HUDEP-2 (cell line): ENCODE data around the gene PITPNM3.
A peak's percentile ranks its signal among the peaks of the same experiment; 100 is the strongest.
"Not testable (repeated sequence)": the region's sequence is repeated elsewhere in the genome, so short reads cannot be mapped to it uniquely, and the experiment has no call there.

ENCODE experiments used
- DNase-seq, 76 experiments: peaks; one replicate each; lab custom pipeline; 2025; ENCODE audit not compliant: unreplicated experiment in 76 of 76; lab: John Stamatoyannopoulos, UW

Gene PITPNM3

DNA sequence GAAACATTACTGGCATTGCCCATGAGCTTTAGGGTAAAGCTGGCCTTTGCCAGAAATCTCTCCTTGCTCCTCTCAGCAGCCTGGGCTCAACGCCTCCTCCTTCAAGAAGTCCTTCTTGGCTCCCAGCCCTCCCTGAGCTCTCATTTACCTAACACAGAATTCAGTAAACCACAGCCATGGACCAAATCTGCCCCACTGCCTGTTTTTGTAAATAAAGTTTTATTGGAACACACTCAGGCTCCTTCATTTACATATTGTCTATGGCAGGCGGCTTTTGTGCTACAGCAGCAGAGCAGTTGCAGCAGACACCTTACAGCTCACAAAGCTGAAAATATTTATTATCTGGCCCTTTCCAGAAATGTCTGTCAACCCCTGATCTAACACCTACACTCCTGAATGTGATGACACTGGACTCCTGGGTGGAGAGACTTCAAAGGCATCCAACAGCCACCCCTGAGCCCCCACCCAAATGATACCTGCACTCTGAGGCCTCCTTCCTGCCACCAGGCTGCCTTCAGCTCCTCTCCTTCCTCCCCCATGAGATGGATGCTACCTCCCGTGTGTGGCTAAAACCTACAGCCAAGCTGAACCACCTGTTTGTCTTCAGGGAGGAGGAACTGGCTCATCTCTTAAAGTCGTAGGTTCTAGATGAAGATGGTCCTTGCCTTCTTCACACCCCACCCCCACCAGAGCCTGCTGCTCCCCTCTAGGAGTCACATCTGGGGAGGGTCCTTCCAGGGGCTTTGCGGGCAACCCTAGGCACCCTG is 70.5 kb downstream of the PITPNM3 start:
- no peak for DNase-seq

GRCh38 chr17:6483507-6483906 is 72.8 kb downstream of the PITPNM3 start:
- DNase-seq: no peak

GRCh38 chr17:6482796-6483195 is 73.6 kb downstream of the PITPNM3 start:
- DNase-seq: not testable (repeated sequence)

DNA sequence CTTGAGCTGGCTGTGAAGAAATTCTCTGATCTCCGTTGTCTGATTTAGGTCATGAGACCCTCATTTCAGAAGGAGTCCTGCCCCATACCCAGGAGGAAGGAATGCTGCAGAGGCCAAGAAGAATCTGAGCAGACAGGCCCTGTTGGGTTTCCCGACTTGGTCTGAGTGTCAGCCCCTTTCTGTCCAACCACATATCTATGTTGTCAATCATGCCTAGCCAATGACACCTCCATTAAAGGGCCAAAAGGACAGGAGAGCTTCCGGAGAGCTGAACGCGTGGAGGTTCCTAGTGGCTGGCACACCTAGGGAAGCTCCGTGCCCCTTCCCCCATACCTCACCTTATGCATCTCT is 74.3 kb downstream of the PITPNM3 start:
- DNase-seq: no peak

DNA sequence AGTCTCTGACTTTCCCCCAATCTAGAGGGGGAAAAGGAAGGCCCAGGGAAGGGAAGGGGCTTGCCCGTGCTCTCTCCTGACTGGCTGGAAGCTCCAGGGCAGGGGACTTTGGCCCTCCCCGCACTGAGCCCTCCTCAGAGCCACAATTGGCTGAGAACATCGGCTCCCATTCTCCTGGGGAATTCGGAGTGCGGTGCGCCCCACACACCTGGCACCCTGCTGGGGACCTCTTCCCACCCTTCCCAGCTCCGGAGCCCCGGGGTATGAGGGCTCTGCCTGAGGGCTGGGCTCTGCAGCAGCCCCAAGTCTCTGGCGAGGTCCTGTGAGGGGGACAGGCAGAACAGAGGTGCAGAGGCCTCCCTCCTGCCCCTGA is 76.1 kb downstream of the PITPNM3 start:
- no peak for DNase-seq

DNA sequence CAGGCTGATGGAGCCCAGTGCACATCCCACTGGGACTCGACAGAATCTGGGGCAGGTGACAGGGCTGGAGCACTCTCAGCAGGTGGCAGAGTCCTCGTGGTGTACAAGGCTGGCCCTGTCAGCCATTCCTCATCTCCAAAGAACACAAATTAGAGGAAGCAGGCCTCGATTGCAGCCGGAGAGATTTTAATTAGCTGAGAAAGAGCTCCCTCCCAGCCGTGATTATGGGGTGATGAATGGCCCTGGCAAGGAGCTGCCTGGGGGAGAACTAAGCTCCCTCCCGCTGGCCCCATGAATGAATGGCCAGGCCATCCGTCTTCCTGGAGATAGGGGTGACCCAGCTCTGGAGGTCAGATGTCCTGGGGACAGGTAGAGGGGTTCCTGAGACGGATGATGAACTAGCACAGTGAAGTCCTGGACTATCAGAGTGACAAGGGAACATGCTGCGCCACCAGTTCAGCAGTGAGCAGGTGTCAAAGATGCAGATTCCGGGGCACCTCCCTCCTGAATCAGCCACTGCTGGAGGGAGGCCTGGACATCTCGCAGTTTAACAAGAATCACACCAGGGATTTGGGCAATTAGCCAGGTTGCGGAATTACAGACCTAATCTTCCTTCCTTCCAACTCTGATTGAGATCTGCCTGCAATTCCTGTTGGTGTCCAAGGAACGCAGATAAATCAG is 76.6 kb downstream of the PITPNM3 start:
- DNase-seq: no peak

- DNase-seq: no peak
Observed at GRCh38 chr17:6478486-6478885, 77.9 kb downstream of the PITPNM3 start.

GRCh38 chr17:6477831-6478383 is 78.4 kb downstream of the PITPNM3 start:
- DNase-seq: no peak

DNA sequence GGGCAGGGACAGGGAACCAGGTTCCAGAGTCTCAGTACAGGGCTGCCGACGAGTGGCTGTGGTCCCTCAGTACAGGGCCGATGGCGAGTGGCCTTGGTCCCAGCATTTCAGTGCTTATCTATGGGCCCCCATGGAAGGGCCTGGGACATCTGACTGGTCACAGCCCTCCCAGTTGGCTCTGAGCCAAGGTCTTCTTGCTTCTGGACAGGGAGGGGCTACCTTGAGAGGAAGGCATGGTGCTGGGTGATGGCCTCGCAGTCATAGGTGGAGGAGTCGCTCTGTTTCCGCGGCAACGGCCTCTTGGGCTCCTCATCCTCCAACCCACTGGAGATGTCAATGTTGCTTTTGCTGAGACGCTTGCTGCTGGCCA is 79.6 kb downstream of the PITPNM3 start:
- peak in 11 of 76 experiments; percentile 5 to 40 (median 27) for DNase-seq

- no peak for DNase-seq
Observed at GRCh38 chr17:6476076-6476809, 80.1 kb downstream of the PITPNM3 start.

DNA sequence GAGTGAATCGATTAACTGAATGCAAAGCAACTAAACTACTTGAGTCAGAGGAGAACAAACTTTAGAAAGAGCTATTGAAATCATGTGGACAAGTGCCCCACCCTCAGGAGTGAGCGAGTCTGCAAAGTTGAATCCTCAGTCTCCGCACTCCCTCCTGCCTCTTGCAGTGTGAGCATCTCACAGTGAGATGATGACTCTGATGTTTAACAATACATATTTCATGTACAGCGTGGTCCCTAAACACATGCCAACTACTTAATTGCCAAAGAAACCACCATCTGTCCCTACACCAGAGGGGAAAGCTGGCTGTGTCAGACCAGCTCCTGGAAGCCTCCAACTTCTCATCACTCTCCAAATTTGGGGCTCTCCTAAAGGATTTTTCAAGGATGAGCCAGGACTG is 80.9 kb downstream of the PITPNM3 start:
- no peak for DNase-seq

DNA sequence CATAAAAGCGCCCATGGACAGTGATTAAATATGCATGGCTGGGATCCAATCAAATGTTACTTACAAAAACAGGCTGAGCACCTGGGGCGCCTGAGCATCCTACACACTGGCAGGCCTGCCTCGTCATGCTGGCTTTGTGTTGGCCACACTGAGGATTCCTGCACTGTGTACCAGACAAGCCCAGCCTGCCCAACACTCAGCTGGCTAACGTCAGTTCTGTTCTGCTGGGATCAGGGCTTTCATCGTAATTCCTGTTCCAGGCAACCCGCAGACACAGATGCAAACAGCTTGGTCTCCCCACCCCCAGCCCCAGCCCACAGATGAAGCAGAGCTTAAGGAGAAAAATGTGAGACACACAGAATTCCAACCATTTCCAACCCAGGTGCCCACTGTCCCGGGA is 81.4 kb downstream of the PITPNM3 start:
- no peak for DNase-seq

- DNase-seq: no peak
Observed at GRCh38 chr17:6474376-6474775, 82.0 kb downstream of the PITPNM3 start.

DNA sequence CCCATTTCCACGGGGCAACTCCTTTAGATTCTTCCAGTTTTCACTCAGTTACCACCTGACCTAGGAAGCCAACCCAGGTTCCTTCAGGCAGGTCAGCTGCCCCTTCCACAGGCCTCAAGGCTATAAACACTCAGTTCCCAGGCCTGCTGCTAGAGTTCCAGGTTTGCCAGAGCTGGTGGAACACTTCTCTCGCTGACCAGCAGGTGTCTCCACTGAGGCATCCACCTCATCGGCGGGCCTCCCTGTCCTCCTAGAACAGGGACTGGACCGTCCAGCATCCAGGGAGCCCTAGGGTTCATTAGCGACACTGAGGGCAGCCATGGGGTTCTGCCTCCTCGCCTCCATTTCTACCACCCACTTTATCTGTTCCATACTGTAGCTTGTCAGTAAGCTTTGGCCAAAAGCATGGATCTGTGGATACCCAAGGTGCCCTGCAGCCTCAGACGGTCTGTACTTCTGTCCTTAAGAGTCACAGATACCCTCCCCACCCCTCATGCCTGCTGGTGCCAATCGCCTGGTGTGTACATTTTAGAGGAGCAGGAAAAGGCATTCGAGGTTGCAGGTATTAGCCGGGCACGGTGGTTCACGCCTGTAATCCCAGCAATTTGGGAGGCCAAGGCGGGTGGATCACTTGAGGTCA is 83.1 kb downstream of the PITPNM3 start:
- peak in 60 of 76 experiments; percentile 6 to 77 (median 40) for DNase-seq

DNA sequence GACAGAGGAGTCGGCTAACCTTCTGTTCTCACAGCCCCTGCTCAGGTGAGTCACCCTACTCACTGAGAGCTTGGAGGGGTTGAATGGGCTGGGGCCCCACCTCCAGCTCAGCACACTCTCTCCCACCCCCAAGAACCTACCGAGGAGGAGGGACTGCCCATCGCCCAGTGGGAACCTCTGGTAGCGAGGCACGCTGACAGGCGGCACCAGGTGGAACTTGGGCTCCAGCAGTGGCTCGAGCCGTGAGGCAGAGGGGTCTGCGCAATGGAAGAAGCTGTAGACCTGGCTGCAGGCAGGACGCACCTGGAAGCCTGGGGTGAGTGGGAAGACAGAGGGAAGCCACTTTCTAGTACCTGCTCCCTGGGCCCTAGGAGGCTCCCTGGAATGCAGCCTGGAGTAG is 83.8 kb downstream of the PITPNM3 start:
- no peak for DNase-seq

DNA sequence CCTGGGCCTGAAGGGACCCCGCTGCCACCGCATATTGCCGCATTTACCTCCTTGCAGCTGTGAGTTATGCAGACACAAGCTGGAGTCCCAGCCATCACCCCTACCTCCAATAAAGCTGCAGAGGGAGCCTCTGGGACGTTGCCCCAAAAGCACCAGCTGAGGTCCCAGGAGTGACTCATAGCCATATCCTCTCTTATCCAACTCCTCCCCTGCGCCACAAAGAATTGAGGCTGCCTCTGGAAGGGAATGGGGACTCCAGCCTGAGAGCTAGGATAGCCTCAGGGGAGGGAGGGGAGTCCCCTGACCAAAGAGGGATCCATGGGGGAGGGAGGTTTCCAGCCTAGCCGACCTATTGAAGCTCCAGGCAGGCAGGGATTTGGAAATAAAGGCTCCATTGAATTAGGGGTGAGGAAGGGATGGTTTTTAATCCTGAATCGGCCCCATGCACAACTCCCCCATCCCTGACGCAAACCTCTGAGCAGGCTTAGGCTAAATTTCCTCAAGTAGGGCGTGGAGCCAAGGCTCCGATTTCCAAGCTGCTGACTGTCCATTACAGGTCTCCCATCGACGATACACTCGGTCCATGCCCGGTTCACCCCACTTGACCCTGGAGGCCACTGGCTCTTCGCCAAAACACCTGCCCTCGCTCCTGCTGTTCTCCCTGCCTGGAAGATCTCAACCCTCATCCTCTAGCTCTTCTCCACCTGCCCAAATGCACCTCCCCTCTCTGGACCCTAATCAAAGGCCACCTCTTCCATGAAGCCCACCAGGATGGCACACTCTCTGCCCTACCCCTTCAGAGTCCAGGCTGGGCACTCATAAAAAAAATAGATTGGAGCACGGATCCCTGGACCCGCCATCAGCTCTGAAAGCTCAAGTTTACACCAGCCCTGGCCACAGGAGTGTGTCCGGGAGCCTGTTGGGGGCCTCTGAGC is 84.6 kb downstream of the PITPNM3 start:
- no peak for DNase-seq

- no peak for DNase-seq
Observed at GRCh38 chr17:6470751-6471521, 85.4 kb downstream of the PITPNM3 start.

DNA sequence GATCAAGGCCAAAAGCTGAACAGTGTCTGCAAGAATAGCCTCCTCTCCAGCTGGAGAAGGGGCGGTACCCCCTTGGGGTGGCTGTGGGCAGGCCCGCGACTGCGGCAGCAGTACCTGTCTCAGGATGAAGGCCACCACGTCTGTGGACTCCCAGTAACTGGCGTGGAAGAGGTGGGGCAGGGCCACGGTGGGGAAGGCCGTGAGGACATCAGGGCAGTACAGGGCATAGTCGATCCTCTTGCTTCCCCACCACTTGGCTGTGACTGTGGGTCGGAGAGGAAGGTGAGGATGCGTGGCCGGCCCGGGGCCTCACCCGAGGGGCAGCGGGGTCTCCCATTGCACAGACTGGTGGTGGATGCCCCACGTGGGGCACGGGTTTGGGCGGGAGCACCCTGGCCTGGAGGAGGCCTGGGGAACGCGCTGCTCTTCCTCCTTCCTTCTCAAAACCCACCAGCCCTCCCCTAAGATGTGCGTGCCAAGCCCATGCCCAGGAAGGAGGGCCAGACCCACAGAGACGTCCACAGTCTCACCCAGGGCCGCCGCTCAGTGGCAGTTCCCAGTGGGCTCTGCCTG is 86.1 kb downstream of the PITPNM3 start:
- DNase-seq: no peak
